Measurements from ENCODE around the gene SLC30A7. TPM values are rescaled to one million over a fixed set of nuclear protein-coding genes. Genes with fewer than 3 reads are reported as not detected.
A peak's percentile ranks its signal among the peaks of the same experiment; 100 is the strongest.
"Not testable (repeated sequence)": the region's sequence is repeated elsewhere in the genome, so short reads cannot be mapped to it uniquely, and the experiment has no call there.

The SLC30A7 gene
- polyA plus RNA-seq, 4 donors = 14.9 to 19.9 (median 18.2) TPM

- no peak for DNase-seq (ENCODE audit: low read depth in 4 of 4, low spot score in 3 of 4)
Measured at GRCh38 chr1:100931716-100932115, 35.8 kb downstream of the SLC30A7 start.

GRCh38 chr1:100933555-100933954, 37.7 kb downstream of the SLC30A7 start:
- DNase-seq (ENCODE audit: low read depth in 4 of 4, low spot score in 3 of 4) = not testable (repeated sequence)

- no peak for DNase-seq (ENCODE audit: low read depth in 4 of 4, low spot score in 3 of 4)
Measured at GRCh38 chr1:100936194-100936967, 40.5 kb downstream of the SLC30A7 start.

GRCh38 chr1:100941098-100941527, 45.2 kb downstream of the SLC30A7 start:
- no peak for DNase-seq (ENCODE audit: low read depth in 4 of 4, low spot score in 3 of 4)

- no peak for DNase-seq (ENCODE audit: low read depth in 4 of 4, low spot score in 3 of 4)
Measured at GRCh38 chr1:100941580-100942216, 45.8 kb downstream of the SLC30A7 start.

GRCh38 chr1:100942304-100943046, 46.6 kb downstream of the SLC30A7 start:
- no peak for DNase-seq (ENCODE audit: low read depth in 4 of 4, low spot score in 3 of 4)

DNA sequence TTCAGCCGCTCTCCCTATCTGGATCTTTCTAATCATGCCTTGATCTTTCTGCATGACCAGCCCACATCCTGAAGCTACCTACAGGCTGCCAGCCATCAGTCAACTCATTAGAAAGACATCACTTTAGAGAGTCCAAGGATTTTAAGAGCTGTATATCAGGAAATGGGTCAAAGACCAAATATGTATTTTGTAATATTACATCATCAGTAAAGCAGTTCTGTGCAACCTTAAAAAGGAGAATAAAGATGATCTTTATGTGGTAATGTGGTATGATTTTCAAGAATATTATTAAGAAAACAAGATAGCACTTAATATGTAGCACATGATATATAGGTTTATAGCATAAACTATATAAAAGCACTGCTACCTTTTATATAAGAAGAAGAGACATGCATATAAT, 47.6 kb downstream of the SLC30A7 start:
- no peak for DNase-seq (ENCODE audit: low read depth in 4 of 4, low spot score in 3 of 4)

DNA sequence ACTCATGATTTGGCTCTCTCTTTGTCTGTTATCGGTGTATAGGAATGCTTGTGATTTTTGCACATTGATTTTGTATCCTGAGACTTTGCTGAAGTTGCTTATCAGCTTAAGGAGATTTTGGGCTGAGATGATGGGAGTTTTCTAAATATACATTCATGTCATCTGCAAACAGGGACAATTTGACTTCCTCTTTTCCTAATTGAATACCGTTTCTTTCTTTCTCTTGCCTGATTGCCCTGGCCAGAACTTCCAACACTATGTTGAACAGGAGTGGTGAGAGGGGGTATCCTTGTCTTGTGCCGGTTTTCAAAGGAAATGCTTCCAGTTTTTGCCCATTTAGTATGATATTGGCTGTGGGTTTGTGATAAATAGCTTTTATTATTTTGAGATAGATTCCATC, 50.2 kb downstream of the SLC30A7 start:
- not testable (repeated sequence) for DNase-seq (ENCODE audit: low read depth in 4 of 4, low spot score in 3 of 4)

GRCh38 chr1:100947816-100948215, 51.9 kb downstream of the SLC30A7 start:
- DNase-seq (ENCODE audit: low read depth in 4 of 4, low spot score in 3 of 4) = not testable (repeated sequence)

- not testable (repeated sequence) for DNase-seq (ENCODE audit: low read depth in 4 of 4, low spot score in 3 of 4)
Measured at GRCh38 chr1:100948721-100949405, 53.0 kb downstream of the SLC30A7 start.

GRCh38 chr1:100949515-100950158, 53.7 kb downstream of the SLC30A7 start:
- DNase-seq (ENCODE audit: low read depth in 4 of 4, low spot score in 3 of 4) = not testable (repeated sequence)

DNA sequence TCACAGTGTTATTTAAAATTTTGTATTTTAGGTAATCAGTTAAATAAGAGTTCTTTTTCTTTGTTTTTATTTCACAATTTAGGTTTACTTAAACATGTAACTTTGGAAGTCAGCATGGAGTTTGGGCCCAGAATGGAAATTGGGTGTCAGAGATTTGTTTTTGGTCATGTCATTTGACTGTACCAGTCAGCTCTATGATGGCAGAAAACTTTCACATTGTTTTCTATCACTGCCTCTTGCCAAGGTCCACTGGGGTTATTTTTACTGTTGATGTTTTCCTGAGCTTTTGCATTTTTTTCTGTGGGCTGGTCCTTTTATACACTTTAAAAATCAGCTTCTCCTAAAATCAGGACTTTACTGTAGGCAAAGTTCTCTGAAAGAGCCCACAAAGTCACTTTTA, 54.4 kb downstream of the SLC30A7 start:
- DNase-seq (ENCODE audit: low read depth in 4 of 4, low spot score in 3 of 4) = no peak

DNA sequence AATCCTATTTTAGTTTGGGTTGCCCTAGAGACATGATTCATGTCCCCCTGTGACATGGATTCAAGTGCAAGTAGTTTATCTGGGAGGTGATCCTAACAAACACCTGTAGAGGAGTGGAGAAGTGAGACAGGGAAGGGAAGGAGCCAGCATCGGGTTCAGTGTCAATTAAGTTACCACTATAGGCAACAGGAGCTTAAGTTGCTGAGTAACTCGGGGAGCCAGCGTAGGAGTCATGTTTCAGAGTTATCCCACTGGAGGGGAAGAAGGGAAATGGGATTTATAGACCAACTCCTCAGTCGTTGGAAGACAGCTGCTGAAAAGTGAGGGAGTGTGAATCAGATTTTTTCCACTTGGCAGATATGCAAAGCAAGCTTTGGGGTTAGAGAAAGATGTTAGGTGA, 54.9 kb downstream of the SLC30A7 start:
- DNase-seq (ENCODE audit: low read depth in 4 of 4, low spot score in 3 of 4) = peak; percentile 18 to 47 (median 36)

DNA sequence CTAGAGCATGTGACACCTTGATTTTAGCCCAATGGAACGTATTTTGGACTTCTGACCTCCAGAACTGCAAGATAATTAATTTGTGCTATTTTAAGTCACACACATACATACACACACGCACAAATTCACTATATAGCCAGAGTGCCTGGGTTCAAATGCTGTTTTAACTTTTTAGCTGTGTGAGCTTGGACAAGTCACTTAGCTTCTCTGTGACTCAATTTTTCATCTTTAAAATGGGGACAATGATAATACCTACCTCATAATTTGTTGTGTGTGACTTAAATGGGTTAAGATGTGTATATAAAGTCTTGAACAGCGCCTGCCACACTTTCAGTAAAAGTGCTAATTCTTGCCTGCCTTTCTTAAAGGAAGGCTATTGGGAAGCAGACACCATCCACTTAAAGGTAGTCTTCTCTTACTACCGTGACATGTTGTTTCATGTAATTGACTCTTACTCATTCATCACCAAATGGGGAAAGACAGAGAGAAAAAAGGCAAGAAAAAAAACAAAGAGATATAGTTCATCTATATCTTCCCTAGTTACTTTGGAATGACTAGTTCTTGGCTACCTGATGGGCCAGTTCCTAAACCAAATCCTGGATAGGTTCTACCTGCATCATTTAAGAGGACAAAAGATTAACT, 56.3 kb downstream of the SLC30A7 start:
- no peak for DNase-seq (ENCODE audit: low read depth in 4 of 4, low spot score in 3 of 4)

GRCh38 chr1:100952970-100953369, 57.1 kb downstream of the SLC30A7 start:
- not testable (repeated sequence) for DNase-seq (ENCODE audit: low read depth in 4 of 4, low spot score in 3 of 4)

GRCh38 chr1:100953960-100954730, 58.3 kb downstream of the SLC30A7 start:
- no peak for DNase-seq (ENCODE audit: low read depth in 4 of 4, low spot score in 3 of 4)

DNA sequence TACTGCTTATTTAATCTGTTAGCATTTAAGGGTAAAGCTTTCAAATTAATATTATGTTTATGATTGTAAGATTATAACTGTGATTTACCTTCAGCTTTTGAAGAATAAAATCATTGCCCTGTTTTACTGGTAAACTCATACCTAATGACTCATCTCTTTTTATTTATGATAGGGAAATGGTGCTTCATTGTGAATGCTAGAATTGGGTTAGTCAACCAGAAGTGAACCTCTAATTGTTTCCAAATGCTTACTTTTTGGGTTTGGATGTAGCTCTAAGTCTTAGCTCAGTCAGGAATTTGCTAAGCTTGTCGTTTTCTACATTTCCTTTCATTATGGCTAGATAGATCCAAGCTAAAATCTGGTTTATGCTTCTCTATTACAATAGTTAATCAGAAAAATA, 59.4 kb downstream of the SLC30A7 start:
- no peak for DNase-seq (ENCODE audit: low read depth in 4 of 4, low spot score in 3 of 4)

DNA sequence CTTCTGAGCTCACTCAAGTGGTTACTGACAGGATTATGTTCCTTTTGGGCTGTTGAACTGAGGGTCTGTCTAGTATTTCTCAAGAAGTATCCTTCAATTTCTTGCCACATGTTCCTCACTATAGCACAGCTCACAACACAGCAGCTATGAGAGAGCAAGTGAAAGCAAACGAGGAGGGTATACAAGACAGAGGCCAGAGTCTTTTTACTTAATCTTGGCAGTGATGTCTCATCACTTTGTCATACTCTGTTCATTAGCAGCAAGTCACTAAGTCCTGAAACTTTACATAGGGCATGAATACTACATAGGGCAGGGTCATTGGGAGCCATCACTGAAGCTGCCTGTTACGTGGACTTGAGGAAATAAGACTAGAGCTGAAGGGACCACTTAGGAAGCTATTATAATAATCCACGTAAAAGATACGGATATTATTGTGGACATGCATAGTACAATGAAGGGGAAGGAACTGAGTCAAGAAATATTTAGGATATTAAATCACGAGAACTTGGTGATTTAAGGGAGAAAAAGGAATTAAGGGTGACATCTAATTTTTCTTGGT, 63.7 kb downstream of the SLC30A7 start:
- no peak for DNase-seq (ENCODE audit: low read depth in 4 of 4, low spot score in 3 of 4)

GRCh38 chr1:100960098-100960497, 64.2 kb downstream of the SLC30A7 start:
- DNase-seq (ENCODE audit: low read depth in 4 of 4, low spot score in 3 of 4) = no peak
